Amniotic stem cell (primary cell): ENCODE data around the gene ARHGAP32.

Experiments used
- DNase-seq: peaks from one replicate; lab custom pipeline; 2025; lab: John Stamatoyannopoulos, UW

The ARHGAP32 gene

GRCh38 chr11:129115652-129116586 lies 76.2 kb downstream of the ARHGAP32 start:
- no peak for DNase-seq

- DNase-seq: no peak
Measured at GRCh38 chr11:129109701-129110100, 82.4 kb downstream of the ARHGAP32 start.

GRCh38 chr11:129106788-129107187 lies 85.3 kb downstream of the ARHGAP32 start:
- DNase-seq: no peak

GRCh38 chr11:129102756-129103155 lies 89.4 kb downstream of the ARHGAP32 start:
- DNase-seq: no peak

GRCh38 chr11:129102225-129102624 lies 89.9 kb downstream of the ARHGAP32 start:
- no peak for DNase-seq

GRCh38 chr11:129093283-129093682 lies 98.8 kb downstream of the ARHGAP32 start:
- DNase-seq: no peak

GRCh38 chr11:129090056-129090455 lies 102.1 kb downstream of the ARHGAP32 start:
- DNase-seq: no peak

- DNase-seq: no peak
Measured at GRCh38 chr11:129089279-129089678, 102.8 kb downstream of the ARHGAP32 start.

GRCh38 chr11:129086976-129087375 lies 105.1 kb downstream of the ARHGAP32 start:
- DNase-seq: no peak

- DNase-seq: no peak
Measured at GRCh38 chr11:129077191-129077590, 114.9 kb downstream of the ARHGAP32 start.

GRCh38 chr11:129075757-129076156 lies 116.4 kb downstream of the ARHGAP32 start:
- DNase-seq: no peak

GRCh38 chr11:129067454-129067853 lies 124.7 kb downstream of the ARHGAP32 start:
- DNase-seq: no peak

GRCh38 chr11:129066229-129066628 lies 125.9 kb downstream of the ARHGAP32 start:
- DNase-seq: no peak

- no peak for DNase-seq
Measured at GRCh38 chr11:129063118-129063517, 129.0 kb downstream of the ARHGAP32 start.

GRCh38 chr11:129061492-129062230 lies 130.5 kb downstream of the ARHGAP32 start:
- DNase-seq: peak; percentile 9

- DNase-seq: no peak
Measured at GRCh38 chr11:129056916-129057315, 135.2 kb downstream of the ARHGAP32 start.

GRCh38 chr11:129055196-129055595 lies 136.9 kb downstream of the ARHGAP32 start:
- no peak for DNase-seq

- no peak for DNase-seq
Measured at GRCh38 chr11:129048911-129049310, 143.2 kb downstream of the ARHGAP32 start.

- no peak for DNase-seq
Measured at GRCh38 chr11:129045150-129045549, 147.0 kb downstream of the ARHGAP32 start.

GRCh38 chr11:129042503-129042902 lies 149.6 kb downstream of the ARHGAP32 start:
- no peak for DNase-seq

- no peak for DNase-seq
Measured at GRCh38 chr11:129041611-129042018, 150.5 kb downstream of the ARHGAP32 start.

- DNase-seq: no peak
Measured at GRCh38 chr11:129040934-129041333, 151.2 kb downstream of the ARHGAP32 start.

GRCh38 chr11:129035244-129035643 lies 156.9 kb downstream of the ARHGAP32 start:
- DNase-seq: no peak
